GM19023 (cell line): ENCODE measurements around the gene MAN2A2.
A peak's percentile ranks its signal among the peaks of the same experiment; 100 is the strongest.
"Not testable (repeated sequence)": the region's sequence is repeated elsewhere in the genome, so short reads cannot be mapped to it uniquely, and the experiment has no call there.

Experiments
- ATAC-seq: cut with Tn5 transposase; IDR thresholded peaks from one replicate; pipeline ENCODE4 v1.9.1; 2021; ENCODE audit warnings: mild to moderate bottlenecking, moderate library complexity; ENCODE audit not compliant: unreplicated experiment

The MAN2A2 gene

GRCh38 chr15:90917569-90917968 lies 14.5 kb downstream of the MAN2A2 start:
- ATAC-seq = no peak

GRCh38 chr15:90918034-90918788 lies 15.1 kb downstream of the MAN2A2 start:
- no peak for ATAC-seq

- no peak for ATAC-seq
Measured at GRCh38 chr15:90918835-90919234, 15.7 kb downstream of the MAN2A2 start.

DNA sequence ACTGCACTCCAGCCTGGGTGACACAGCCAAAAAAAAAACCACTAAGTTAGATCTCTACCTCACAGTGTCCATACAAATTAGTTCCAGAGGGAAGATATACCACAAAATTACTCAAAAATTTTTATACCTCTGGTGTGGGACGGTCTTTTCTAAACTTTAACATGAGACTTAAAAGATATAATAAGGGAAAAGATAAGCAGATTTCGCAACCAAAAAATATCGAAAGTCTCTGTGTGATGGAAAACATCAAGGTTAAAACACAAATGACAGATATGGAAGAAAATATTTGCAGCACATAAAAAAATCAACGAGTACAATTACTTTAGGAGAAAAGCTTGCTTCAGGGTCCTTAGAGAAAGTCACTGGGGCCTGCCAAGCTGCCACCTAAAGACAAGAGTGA lies 18.8 kb downstream of the MAN2A2 start:
- ATAC-seq = no peak

DNA sequence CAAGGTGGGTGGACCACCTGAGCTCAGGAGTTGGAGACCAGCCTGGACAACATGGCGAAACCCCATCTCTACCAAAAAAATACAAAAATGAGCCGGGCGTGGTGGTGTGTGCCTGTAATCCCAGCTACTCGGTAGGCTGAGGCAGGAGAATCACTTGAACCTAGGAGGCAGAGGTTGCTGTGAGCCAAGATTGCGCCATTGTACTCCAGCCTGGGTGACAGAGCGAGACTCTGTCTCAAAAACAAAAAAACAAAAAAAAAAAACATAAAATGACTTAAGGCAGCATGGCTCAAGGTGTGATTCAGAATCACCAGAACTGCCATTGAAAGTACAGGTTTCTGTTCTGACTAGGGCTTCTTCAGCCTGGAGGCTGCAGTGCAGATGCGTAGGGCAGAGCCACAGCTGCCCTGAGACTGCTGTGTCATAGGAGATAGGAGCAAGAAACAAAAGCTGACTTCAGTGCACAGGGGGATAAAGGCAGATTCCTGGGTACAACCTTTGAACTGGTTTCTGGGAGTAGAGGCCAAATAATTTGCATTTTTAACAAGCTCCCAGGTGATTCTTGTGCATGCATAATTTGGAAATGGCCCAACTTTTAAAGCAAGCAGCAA lies 19.7 kb downstream of the MAN2A2 start:
- peak; percentile 73 for ATAC-seq

- ATAC-seq = peak; percentile 68
Measured at GRCh38 chr15:90924375-90924774, 21.3 kb downstream of the MAN2A2 start.

- not testable (repeated sequence) for ATAC-seq
Measured at GRCh38 chr15:90926766-90927165, 23.7 kb downstream of the MAN2A2 start.

DNA sequence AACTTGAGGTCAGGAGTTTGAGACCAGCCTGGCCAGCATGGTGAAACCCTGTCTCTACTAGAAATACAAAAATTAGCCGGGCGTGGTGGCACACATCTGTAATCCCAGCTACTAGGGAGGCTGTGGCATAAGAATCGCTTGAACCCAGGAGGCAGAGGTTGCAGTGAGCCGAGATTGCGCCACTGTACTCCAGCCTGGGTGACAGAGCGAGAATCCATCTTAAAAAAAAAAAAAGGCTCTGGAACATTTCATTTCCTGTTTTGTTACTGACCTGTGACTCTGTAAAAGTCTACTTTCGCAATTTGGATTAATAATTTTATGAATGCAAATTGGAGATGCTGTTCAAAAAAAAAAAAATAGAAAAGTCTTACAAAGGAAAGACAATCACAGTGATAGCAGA lies 25.0 kb downstream of the MAN2A2 start:
- ATAC-seq = not testable (repeated sequence)

DNA sequence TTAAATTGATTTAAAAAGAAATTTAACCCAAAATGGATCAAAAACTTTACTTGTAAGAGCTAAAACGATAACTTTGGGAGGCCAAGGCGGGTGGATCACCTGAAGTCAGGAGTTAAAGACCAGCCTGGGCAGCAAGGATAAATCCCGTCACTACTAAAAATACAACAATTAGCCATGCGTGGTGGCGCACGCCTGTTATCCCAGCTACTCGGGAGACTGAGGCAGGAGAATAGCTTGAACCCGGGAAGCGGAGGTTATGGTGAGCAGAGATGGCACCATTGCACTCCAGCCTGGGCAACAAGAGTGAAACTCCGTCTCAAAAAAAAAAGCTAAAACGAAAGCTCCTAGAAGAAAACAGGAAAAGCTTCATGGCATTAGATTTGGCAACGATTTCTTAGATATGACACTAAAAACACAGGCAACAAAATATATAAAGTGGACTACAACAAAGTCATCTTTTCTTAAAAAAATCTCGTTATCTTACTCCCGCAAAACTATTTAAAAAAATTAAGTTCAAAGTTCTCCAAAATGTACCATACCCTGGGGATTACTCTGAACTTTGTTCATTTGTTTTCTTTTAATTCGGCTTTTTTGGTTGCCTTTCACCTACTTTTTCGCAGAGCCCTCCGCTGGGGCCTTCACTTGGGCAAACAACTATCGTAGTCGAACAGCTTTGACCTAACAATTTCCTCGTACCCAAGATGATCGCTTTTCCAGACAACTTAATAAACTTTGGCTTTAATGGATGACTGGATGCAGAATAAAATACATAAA lies 26.3 kb downstream of the MAN2A2 start:
- ATAC-seq = peak; percentile 1

DNA sequence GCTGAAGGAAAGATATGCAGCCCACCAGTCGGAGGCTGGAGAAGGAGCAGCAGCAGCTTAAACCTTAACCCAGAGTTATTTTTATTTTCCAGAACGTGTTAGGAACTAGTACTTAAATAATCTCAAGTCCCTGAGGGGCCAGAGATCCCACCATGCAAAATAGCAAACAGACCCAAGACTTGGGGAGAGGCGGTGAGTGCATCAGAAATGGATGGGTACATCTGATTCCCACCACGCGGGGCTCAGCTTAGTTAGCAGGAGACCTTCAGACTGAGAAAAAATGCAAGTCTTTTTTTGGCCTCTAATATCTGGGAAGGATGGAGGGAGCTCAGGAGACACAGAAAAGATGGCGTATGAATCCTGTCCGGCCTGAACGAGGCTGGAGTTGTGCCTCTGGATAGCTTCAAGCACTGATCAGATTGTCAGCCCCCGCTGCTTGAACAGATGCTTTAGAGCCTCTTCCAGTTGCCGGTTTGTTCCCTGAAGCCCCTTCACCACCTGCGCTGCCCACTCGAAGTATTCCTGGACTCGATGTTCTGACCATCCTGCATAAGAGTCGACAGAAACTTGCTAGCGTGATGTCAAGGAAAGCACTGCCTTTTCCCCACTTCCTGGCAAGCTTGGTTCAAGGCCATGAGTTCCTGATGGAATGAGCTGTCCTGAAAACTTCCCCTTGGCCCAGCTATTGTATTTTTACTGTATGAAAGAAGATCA lies 27.9 kb downstream of the MAN2A2 start:
- ATAC-seq = no peak

DNA sequence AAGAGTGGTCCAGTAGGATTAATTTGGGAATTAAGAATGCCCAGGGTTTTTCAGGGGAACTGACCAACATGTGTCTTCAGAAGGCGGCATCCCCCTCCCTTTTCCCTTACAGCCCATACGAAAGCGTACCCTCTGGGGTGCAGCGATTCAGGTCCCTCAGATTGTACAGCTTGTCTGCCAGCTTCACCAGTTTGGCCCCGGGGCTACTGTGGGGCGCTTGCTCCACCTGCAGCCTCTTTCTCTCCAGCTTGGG lies 28.4 kb downstream of the MAN2A2 start:
- no peak for ATAC-seq

DNA sequence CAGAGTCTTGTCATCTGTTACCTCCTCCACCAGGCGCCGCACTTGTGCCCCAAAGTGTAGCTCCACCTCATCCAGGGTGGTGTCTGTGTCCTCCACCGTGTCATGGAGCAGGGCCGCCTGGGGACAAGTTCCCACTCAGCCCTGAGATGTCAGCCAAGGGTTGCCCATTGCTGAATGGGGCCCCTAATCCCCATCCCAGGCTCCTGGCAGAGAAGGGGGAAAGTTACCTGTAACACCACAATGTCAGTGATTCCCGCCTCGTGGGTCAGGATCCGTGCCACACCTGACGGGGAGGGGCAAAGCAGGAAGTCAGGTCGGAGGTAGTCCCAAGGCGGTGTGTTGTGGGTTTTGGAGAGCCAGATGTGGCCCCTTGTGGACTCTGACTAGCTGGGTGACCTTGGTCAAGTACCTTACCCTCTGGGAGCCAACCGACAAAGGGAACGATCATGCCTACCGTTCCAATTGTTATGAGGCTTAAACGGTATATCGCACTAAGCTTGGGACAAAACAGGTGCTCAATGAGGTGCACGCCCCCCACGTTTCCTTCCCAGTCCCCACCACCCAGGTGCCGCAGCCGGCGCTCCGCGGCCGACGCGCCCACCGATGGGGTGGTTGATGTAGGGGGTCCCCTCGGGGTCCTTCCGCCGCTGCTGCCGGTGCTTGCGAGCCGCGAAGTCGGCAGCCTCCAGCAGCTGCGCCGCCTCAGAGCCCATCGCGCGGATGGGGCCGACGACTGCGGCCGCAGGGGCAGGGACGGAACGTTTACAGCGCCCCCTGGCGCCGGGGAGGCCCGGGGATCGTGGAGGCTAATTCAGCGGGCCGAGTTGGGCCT lies 28.9 kb downstream of the MAN2A2 start, which contains the start of gene HDDC3:
HDDC3 (minus strand) TSS at position 722 of the 832 bp plus-strand sequence; CDS start at position 713, 9 bp downstream.
- peak; percentile 46 for ATAC-seq

DNA sequence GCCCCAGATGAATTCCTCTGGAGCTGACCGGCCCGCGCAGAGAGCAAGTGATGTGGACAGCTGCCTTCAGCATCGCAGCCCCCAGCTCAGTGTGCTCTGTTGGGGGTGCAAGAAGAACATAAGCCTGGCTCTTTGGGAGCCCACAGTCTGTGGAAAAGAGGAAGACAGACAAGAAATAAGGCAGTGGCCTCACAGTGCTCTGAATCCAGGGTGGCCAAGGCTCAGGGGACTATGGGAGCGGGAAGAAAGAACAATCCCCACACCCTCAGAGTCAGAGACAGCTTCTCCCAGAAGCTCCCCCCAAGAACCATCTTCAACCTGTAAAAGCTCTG lies 29.5 kb downstream of the MAN2A2 start:
- no peak for ATAC-seq

DNA sequence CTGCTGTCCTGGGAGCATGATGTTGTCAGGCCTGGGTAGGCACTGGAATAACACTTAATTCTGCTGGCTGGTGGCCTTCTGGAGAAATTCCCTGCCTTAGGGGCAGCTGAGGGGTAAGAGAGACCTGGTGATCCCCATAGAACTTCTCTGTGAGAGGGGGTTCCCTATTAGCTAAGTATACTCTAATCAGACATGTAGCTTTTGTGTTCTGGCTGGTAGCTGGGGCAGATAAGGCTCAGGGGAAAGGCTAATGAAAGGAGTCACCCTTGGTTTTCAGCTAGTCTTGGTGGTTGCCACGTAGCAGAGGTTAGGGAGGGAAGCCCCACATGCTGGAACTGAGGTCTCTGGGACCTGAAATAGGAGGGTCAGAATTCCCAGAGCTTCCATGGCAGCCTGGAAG lies 30.2 kb downstream of the MAN2A2 start:
- ATAC-seq = no peak

- peak; percentile 35 for ATAC-seq
Measured at GRCh38 chr15:90934256-90934948, 31.3 kb downstream of the MAN2A2 start.

DNA sequence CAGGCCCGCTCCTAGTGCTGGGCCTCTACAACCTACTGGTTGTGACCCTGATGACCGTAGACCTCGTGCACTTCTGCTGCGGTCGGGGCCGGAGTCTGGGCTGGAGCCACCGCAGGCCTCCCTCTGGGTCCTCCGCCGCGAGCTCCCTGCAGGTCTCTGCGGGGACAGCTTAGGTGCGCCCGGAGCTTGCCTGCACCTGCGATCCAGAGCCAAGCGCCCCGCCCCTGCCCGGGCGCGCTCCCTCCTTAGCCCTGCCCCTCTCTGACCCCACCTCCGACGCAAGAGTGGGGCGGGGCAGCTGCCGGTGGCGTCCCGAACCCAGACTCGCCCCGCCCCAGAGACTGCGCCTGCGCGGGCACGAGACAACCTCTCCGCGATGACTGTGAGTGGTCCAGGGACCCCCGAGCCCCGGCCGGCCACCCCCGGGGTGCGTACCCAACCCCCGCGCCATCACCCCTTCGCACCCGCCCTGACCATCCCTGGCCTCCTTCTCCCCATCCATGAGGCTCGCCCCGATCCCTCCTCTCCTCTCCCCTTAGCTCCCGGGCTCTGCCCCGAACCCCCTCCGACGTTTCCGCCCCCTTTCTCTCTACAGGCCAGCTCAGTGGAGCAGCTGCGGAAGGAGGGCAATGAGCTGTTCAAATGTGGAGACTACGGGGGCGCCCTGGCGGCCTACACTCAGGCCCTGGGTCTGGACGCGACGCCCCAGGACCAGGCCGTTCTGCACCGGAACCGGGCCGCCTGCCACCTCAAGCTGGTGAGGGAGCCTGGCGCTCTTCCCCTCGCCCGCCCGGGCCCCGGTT lies 32.0 kb downstream of the MAN2A2 start, which contains the start of gene UNC45A:
UNC45A (plus strand) TSS at position 337 of the 803 bp plus-strand sequence; CDS start at position 377, 40 bp downstream.
- ATAC-seq = peak; percentile 66

DNA sequence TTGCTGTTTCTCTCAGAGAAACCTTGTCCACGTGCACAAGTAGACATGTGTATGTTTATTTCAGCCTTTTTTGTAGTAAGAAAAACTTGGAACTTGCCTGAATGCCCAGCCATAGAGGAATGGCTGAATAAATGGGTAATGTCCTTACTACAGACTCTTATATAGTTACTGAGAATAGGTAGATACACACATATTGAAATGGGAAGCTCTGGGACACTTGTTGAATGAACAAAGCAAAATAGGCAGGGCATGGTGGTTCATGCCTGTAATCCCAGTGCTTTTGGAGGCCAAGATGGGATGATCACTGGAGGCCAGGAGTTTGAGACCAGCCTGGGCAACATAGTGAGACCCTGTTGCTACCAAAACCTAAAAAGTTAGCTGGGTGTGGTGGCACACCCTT lies 33.7 kb downstream of the MAN2A2 start:
- no peak for ATAC-seq

DNA sequence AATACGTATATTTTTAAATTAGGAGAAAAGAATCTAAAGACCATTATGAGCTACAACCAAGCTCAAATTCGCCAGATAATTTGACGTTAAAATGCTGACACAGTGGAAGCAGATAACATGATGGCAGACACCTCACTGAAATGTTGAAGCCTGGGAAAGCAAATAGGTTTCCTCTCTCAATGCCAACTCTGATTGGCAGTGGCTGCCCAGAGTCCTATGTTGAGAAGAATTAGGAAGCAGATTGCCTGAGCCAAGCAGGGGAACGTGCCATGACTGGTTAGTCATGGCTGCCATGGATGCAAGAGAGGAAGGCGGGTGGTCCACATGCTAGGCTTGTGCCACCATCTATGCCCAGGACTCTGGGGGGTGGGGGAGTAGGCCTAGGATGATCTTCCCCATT lies 35.2 kb downstream of the MAN2A2 start:
- ATAC-seq = no peak

DNA sequence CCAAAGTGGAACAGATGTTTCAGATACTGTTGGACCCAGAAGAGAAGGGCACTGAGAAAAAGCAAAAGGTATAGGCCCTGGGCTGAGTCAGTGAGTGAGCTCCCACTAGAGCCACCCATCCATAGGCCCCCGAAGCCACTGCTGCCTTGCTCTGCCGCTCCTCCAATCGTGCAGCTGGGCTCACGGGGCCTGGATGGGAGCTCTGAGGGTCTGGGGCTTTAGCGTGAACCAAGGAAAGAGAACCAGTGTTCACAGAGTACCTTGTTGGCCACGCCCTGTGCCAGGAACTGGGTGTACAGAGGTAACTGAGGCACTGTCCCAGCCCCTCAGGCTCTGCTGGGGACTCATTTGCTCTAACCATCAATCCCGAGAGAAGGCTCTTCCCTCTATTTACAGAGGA lies 36.7 kb downstream of the MAN2A2 start:
- ATAC-seq = no peak
